ENCODE results near the gene ZNF574.

DNA sequence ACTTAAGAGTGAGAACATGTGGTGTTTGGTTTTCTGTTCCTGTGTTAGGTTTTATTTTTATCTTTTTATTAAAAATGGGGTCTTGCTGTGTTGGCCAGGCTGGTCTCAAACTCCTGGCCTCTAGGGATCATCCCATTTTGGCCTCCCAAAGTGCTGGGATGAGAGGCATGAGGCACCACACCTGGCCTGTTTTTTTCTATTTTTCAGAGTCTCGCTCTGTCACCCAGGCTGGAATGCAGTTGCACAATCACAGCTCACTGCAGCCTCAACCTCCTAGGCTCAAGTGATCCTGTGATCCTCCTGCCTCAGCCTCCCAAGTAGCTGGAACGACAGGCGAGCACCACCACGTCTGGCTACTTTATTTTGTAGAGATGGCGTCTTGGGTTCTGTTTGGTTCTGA lies 7.6 kb downstream of the ZNF574 start:
- no peak for TF ChIP-seq CTCF (conservative IDR thresholded peaks at IDR 0.05; ENCODE audit: low read length)
- TF ChIP-seq EZH2phosphoT487 (IDR thresholded peaks at IDR 0.05; ENCODE audit: borderline replicate concordance), result no peak

All from Loucy (cell line).